CD4-positive, CD25-positive, alpha-beta regulatory T cell (primary cell): ENCODE data around the gene DGKZ. TPM values are rescaled to one million over a fixed set of nuclear protein-coding genes. Genes with fewer than 3 reads are reported as not detected.
A peak's percentile ranks its signal among the peaks of the same experiment; 100 is the strongest.

Experiments
- ATAC-seq, 2 donors: fragments of 150-1000 bp; cut with Tn5 transposase; one replicate each; pipeline ENCODE4 v1.10.0; 2021; ENCODE audit warnings: low read depth in 2 of 2, moderate number of reproducible peaks in 2 of 2, moderate library complexity in 1 of 2
- DNase-seq, 3 donors: peaks; one replicate each; pipeline versions ENCODE4 v3.0.0 to v3.0.0-alpha.2; 2012 to 2022; ENCODE audit warnings: mixed read lengths in 1 of 3
- H3K27ac ChIP-seq: one replicate; pipeline ENCODE4 v1.7.0; 2013; ENCODE audit warnings: mild to moderate bottlenecking, low read length; ENCODE audit not compliant: insufficient read depth, poor library complexity, severe bottlenecking
- H3K27me3 ChIP-seq: one replicate; pipeline ENCODE4 v1.7.0; 2013; ENCODE audit warnings: low read length; ENCODE audit not compliant: control insufficient read depth, insufficient read depth
- H3K36me3 ChIP-seq: one replicate; pipeline ENCODE4 v1.7.0; 2013; ENCODE audit warnings: mild to moderate bottlenecking, low read length, moderate library complexity; ENCODE audit not compliant: control insufficient read depth, insufficient read depth
- H3K4me1 ChIP-seq: 2 replicates; pipeline ENCODE4 v1.7.0; 2013; ENCODE audit warnings: mild to moderate bottlenecking, low read length; ENCODE audit not compliant: insufficient read depth, control insufficient read depth, poor library complexity, severe bottlenecking
- H3K4me3 ChIP-seq: one replicate; pipeline ENCODE4 v1.7.0; 2013; ENCODE audit warnings: low read depth, mild to moderate bottlenecking, low read length, moderate library complexity
- H3K9me3 ChIP-seq, 2 experiments: 1 replicate in 1 of 2; 2 replicates in 1 of 2; pipeline ENCODE4 v1.7.0; 2013; ENCODE audit warnings: low read length in 2 of 2, mild to moderate bottlenecking in 1 of 2, moderate library complexity in 1 of 2; ENCODE audit not compliant: control insufficient read depth in 2 of 2
- H3K27ac Mint-ChIP-seq, 3 donors: one replicate each; pipeline ENCODE4 v1.8.0; 2020 to 2022; ENCODE audit warnings: mild to moderate bottlenecking in 3 of 3, mixed read lengths in 3 of 3, moderate library complexity in 2 of 3
- H3K27me3 Mint-ChIP-seq: one replicate; pipeline ENCODE4 v1.8.0; 2022; ENCODE audit warnings: mild to moderate bottlenecking, mixed read lengths
- H3K36me3 Mint-ChIP-seq: one replicate; pipeline ENCODE4 v1.8.0; 2020; ENCODE audit warnings: mixed read lengths
- H3K4me1 Mint-ChIP-seq, 4 donors: one replicate each; pipeline ENCODE4 v1.8.0; 2020 to 2022; ENCODE audit warnings: mixed read lengths in 4 of 4, mild to moderate bottlenecking in 1 of 4
- H3K4me3 Mint-ChIP-seq, 4 donors: one replicate each; pipeline ENCODE4 v1.8.0; 2020 to 2022; ENCODE audit warnings: mild to moderate bottlenecking in 4 of 4, mixed read lengths in 4 of 4, moderate library complexity in 3 of 4
- H3K9me3 Mint-ChIP-seq, 7 donors: one replicate each; pipeline ENCODE4 v1.8.0; 2020 to 2022; ENCODE audit warnings: mixed read lengths in 7 of 7, mild to moderate bottlenecking in 3 of 7, moderate library complexity in 2 of 7
- polyA plus RNA-seq, 4 donors: library from polyadenylated mRNA; unstranded; fragments of 300-500 nt; fragmentation: Illumina TruSeq; gene quantifications; one replicate each; pipeline ENCODE4 v1.2.3, GENCODE V29; 2021
- total RNA-seq: library from RNA; stranded (reverse); gene quantifications from one replicate; pipeline ENCODE4 v1.2.3, GENCODE V29; 2022

The DGKZ gene
- total and polyA plus RNA-seq, 5 donors from 2014 or later, result 36.6 to 234 (median 46.3) TPM

- peak overlapping the region; percentile 46 to 84 (median 64) for H3K27ac Mint-ChIP-seq
- H3K27me3 Mint-ChIP-seq, result no peaks in the 10 kb centered on the region
- no peak overlapping the region for H3K4me3 ChIP-seq
- no peaks in the 10 kb centered on the region for H3K27me3 ChIP-seq
- DNase-seq (no peak), ATAC-seq (no peak)
- peaks cover 6 to 73% (median 34%) of the 10 kb centered on the region in 4 donors for H3K4me1 Mint-ChIP-seq
- peaks cover 6% of the 10 kb centered on the region for H3K36me3 Mint-ChIP-seq
- no peak overlapping the region for H3K27ac ChIP-seq
- peaks cover 17% of the 10 kb centered on the region for H3K36me3 ChIP-seq
- no peaks in the 10 kb centered on the region for H3K9me3 Mint-ChIP-seq
- peak overlapping the region in 1 of 4 donors; percentile 36 for H3K4me3 Mint-ChIP-seq
- H3K9me3 ChIP-seq, result no peaks in the 10 kb centered on the region
- H3K4me1 ChIP-seq, result peaks cover 64% of the 10 kb centered on the region
Observed at GRCh38 chr11:46364056-46364455, 16.8 kb downstream of the DGKZ start.

GRCh38 chr11:46364791-46365190 is 17.5 kb downstream of the DGKZ start:
- Histone ChIP-seq H3K4me1 (peaks cover 64% of the 10 kb centered on the region), H3K27me3 (no peaks in the 10 kb centered on the region), H3K27ac (peak overlapping the region; percentile 8), H3K4me3 (no peak overlapping the region), H3K36me3 (peaks cover 17% of the 10 kb centered on the region), H3K9me3 (no peaks in the 10 kb centered on the region)
- ATAC-seq, result no peak
- Mint-ChIP-seq H3K4me1 (peaks cover 6 to 77% (median 35%) of the 10 kb centered on the region in 4 donors), H3K4me3 (peak overlapping the region in 1 of 4 donors; percentile 58), H3K36me3 (peaks cover 10% of the 10 kb centered on the region), H3K27me3 (no peaks in the 10 kb centered on the region), H3K9me3 (no peaks in the 10 kb centered on the region), H3K27ac (peak overlapping the region; percentile 46 to 84 (median 64))
- no peak for DNase-seq

DNA sequence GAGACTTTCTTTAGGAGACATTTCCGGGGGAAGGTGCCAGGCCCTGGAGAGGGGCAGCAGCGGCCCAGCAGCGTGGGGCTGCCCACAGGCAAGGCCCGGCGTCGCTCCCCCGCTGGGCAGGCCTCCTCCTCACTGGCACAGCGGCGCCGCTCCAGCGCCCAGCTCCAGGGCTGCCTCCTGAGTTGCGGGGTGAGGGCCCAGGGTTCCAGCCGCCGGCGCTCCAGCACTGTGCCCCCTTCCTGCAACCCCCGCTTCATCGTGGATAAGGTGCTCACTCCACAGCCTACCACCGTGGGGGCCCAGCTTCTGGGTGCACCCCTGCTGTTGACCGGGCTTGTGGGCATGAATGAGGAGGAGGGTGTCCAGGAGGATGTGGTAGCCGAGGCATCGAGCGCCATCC is 19.0 kb downstream of the DGKZ start:
- ATAC-seq (no peak), DNase-seq (no peak)
- H3K4me1 Mint-ChIP-seq, result peaks cover under 1 to 64% (median 25%) of the 10 kb centered on the region in 4 donors
- no peak overlapping the region for H3K4me3 ChIP-seq
- H3K27me3 ChIP-seq, result no peaks in the 10 kb centered on the region
- H3K27ac ChIP-seq, result no peak overlapping the region
- peaks cover 55% of the 10 kb centered on the region for H3K4me1 ChIP-seq
- H3K4me3 Mint-ChIP-seq, result no peak overlapping the region
- H3K27me3 Mint-ChIP-seq, result no peaks in the 10 kb centered on the region
- no peaks in the 10 kb centered on the region for H3K9me3 Mint-ChIP-seq
- H3K9me3 ChIP-seq, result no peaks in the 10 kb centered on the region
- H3K36me3 ChIP-seq, result peaks cover 26% of the 10 kb centered on the region
- peaks cover 14% of the 10 kb centered on the region for H3K36me3 Mint-ChIP-seq
- H3K27ac Mint-ChIP-seq, result no peak overlapping the region

DNA sequence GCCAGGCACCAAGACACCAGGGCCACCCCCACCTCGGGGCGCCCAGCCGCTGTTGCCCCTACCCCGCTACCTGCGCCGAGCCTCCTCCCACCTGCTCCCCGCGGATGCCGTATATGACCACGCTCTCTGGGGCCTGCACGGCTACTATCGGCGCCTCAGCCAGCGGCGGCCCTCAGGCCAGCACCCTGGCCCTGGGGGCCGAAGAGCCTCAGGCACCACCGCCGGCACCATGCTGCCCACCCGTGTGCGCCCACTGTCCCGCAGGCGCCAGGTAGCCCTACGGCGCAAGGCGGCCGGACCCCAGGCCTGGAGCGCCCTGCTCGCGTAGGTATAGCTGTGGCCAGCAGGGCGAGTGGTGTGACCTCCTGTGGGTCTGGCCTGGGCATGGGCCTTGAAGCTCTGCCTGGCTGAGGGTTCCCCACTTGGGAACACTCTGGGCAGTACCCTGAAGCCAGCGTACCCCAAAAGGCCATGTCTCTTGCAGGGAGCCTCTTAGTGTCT is 19.4 kb downstream of the DGKZ start:
- peaks cover 0 to 61% (median 23%) of the 10 kb centered on the region in 4 donors for H3K4me1 Mint-ChIP-seq
- ATAC-seq, result no peak
- H3K4me3 ChIP-seq, result no peak overlapping the region
- H3K36me3 ChIP-seq, result peaks cover 29% of the 10 kb centered on the region
- peaks cover 14% of the 10 kb centered on the region for H3K36me3 Mint-ChIP-seq
- DNase-seq, result no peak
- no peaks in the 10 kb centered on the region for H3K9me3 Mint-ChIP-seq
- H3K27me3 Mint-ChIP-seq, result no peaks in the 10 kb centered on the region
- no peaks in the 10 kb centered on the region for H3K27me3 ChIP-seq
- no peak overlapping the region for H3K27ac Mint-ChIP-seq
- peaks cover 50% of the 10 kb centered on the region for H3K4me1 ChIP-seq
- no peak overlapping the region for H3K4me3 Mint-ChIP-seq
- H3K27ac ChIP-seq, result no peak overlapping the region
- no peaks in the 10 kb centered on the region for H3K9me3 ChIP-seq

DNA sequence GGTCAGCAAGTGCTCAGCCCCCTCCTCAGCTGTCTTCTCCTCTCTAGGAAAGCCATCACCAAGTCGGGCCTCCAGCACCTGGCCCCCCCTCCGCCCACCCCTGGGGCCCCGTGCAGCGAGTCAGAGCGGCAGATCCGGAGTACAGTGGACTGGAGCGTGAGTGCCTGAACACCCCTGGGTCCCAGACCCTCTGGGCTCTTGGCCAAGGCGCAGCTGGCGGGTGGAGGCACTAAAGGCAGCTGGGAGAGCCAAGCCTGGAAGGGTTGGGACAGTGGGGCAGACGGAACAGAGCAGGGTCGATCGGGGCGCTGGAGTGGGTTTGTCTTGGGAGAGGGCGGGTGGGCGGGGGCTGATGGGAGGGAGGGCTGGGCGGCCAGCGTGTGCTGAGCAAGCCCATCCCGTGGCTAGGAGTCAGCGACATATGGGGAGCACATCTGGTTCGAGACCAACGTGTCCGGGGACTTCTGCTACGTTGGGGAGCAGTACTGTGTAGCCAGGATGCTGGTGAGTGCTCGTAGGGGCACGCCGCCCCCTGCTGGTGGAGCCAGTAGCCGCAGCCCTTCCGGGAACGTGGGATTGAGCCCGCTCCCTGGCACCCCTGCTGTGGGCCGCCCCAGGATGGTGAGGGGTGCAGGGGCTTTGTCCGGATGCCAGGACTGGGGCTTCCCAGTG is 20.1 kb downstream of the DGKZ start:
- Mint-ChIP-seq H3K9me3 (no peaks in the 10 kb centered on the region), H3K4me3 (peak overlapping the region in 1 of 4 donors; percentile 25), H3K36me3 (peaks cover 14% of the 10 kb centered on the region), H3K27me3 (no peaks in the 10 kb centered on the region), H3K4me1 (peaks cover 0 to 57% (median 22%) of the 10 kb centered on the region in 4 donors), H3K27ac (peak overlapping the region in 1 of 3 donors; percentile 68)
- no peaks in the 10 kb centered on the region for H3K9me3 ChIP-seq
- no peak overlapping the region for H3K27ac ChIP-seq
- H3K36me3 ChIP-seq, result peaks cover 36% of the 10 kb centered on the region
- DNase-seq (peak; percentile 58 to 75 (median 73)), ATAC-seq (peak; percentile 84 to 89)
- H3K27me3 ChIP-seq, result no peaks in the 10 kb centered on the region
- H3K4me3 ChIP-seq, result no peak overlapping the region
- peaks cover 44% of the 10 kb centered on the region for H3K4me1 ChIP-seq

GRCh38 chr11:46367916-46368267 is 20.6 kb downstream of the DGKZ start:
- H3K4me1 Mint-ChIP-seq, result peaks cover 0 to 52% (median 22%) of the 10 kb centered on the region in 4 donors
- H3K36me3 Mint-ChIP-seq, result peaks cover 14% of the 10 kb centered on the region
- no peak overlapping the region for H3K27ac Mint-ChIP-seq

DNA sequence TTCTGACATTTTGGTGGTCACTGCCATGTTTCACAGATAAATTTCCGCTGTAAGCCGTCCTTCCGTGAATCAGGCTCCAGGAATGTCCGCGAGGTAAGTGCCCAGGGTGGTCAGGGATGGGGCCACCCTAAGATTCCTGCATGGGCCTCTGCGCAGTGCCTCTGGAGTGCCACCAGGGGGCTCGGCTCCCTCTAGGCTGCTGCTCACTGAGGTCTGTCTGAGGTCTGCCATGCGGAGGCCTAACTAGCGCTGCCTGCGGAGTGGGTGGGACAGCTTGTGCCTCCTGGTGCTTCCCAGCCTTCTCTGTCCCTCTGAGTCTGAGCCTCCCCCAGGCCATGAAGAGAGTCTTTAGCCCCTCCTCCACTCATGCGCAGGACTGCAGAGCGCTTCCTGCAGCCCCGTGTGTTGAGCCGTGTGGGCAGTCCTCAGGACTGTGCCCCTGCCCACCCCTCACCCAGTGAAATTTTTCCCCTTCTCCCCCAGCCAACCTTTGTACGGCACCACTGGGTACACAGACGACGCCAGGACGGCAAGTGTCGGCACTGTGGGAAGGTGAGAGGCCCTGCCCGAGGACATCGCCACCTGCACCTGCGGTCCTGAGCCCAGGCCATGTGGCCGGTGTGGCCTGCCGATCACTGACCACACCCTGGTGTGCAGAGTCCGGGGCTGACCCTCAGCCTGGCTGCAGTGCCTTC is 22.3 kb downstream of the DGKZ start:
- Histone ChIP-seq H3K4me3 (no peak overlapping the region), H3K27ac (no peak overlapping the region), H3K9me3 (no peaks in the 10 kb centered on the region), H3K27me3 (no peaks in the 10 kb centered on the region), H3K36me3 (peaks cover 44% of the 10 kb centered on the region), H3K4me1 (peaks cover 27% of the 10 kb centered on the region)
- Mint-ChIP-seq H3K4me3 (peak overlapping the region in 1 of 4 donors; percentile 27), H3K27me3 (no peaks in the 10 kb centered on the region), H3K36me3 (peaks cover 14% of the 10 kb centered on the region), H3K4me1 (peaks cover 0 to 38% (median 18%) of the 10 kb centered on the region in 4 donors), H3K9me3 (no peaks in the 10 kb centered on the region), H3K27ac (peak overlapping the region in 1 of 3 donors; percentile 46)
- DNase-seq (peak in 2 of 3 donors; percentile 50 to 60), ATAC-seq (peak; percentile 41 to 63)

More at GRCh38 chr11:46367916-46368267, 20.6 kb downstream of the DGKZ start:
- Histone ChIP-seq H3K27me3 (no peaks in the 10 kb centered on the region), H3K36me3 (peaks cover 38% of the 10 kb centered on the region), H3K4me1 (peaks cover 39% of the 10 kb centered on the region), H3K9me3 (no peaks in the 10 kb centered on the region), H3K27ac (no peak overlapping the region), H3K4me3 (no peak overlapping the region)
- Mint-ChIP-seq H3K4me3 (peak overlapping the region in 1 of 4 donors; percentile 25), H3K27me3 (no peaks in the 10 kb centered on the region), H3K9me3 (no peaks in the 10 kb centered on the region)
- ATAC-seq (no peak), DNase-seq (no peak)
